22Rv1 (cell line): ENCODE data around the gene TANGO2.
A peak's percentile ranks its signal among the peaks of the same experiment; 100 is the strongest.

Experiments
- H3K27ac ChIP-seq: fragments of 450-650 bp; 2 replicates; pipeline ENCODE4 v1.5.1; 2017
- ZFX ChIP-seq: fragments of 450-650 bp; IDR thresholded peaks from 2 replicates; pipeline ENCODE4 v1.6.1; 2017; ENCODE audit warnings: antibody characterized with exemption, borderline replicate concordance
- TF ChIP-seq, protein P1 (sequence below): fragments of 450-650 bp; IDR thresholded peaks from 2 replicates; pipeline ENCODE4 v1.5.1; 2017; ENCODE audit warnings: mild to moderate bottlenecking

TANGO2 gene

DNA sequence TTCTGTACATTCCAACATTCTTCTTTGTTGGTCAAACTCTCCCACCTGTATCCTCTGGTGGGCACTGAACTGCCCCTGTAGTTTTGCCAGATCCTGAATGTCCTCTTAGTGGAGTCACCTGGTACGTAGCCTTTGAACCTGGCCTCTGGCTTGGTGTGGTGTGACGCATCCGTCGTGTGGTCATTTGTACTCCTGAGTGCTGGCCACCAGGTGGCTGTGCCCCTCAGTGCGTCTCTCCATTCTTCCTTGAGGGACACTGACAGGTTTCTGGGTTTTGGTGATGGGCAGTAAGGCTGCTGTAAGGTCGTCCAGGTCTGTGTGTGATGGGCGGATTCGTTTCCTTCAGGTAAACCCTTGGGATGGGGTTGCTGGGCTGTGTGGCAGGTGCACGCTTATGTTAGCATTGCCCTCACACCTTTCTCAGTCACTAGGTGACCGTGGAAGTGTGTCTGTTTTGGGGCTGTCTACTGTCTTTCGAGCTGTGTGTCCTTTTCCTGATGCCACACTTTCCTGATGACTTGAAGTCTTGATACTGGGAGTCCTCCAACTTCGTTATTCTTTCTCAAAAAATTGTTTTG is 81.4 kb downstream of the TANGO2 start:
- no peak overlapping the region for H3K27ac ChIP-seq
- no peak for TF ChIP-seq ZFX
- TF ChIP-seq, protein P1, sequence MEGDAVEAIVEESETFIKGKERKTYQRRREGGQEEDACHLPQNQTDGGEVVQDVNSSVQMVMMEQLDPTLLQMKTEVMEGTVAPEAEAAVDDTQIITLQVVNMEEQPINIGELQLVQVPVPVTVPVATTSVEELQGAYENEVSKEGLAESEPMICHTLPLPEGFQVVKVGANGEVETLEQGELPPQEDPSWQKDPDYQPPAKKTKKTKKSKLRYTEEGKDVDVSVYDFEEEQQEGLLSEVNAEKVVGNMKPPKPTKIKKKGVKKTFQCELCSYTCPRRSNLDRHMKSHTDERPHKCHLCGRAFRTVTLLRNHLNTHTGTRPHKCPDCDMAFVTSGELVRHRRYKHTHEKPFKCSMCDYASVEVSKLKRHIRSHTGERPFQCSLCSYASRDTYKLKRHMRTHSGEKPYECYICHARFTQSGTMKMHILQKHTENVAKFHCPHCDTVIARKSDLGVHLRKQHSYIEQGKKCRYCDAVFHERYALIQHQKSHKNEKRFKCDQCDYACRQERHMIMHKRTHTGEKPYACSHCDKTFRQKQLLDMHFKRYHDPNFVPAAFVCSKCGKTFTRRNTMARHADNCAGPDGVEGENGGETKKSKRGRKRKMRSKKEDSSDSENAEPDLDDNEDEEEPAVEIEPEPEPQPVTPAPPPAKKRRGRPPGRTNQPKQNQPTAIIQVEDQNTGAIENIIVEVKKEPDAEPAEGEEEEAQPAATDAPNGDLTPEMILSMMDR: 0 out of 2 replicates have a peak, but pooled peaks have one; percentile 7

DNA sequence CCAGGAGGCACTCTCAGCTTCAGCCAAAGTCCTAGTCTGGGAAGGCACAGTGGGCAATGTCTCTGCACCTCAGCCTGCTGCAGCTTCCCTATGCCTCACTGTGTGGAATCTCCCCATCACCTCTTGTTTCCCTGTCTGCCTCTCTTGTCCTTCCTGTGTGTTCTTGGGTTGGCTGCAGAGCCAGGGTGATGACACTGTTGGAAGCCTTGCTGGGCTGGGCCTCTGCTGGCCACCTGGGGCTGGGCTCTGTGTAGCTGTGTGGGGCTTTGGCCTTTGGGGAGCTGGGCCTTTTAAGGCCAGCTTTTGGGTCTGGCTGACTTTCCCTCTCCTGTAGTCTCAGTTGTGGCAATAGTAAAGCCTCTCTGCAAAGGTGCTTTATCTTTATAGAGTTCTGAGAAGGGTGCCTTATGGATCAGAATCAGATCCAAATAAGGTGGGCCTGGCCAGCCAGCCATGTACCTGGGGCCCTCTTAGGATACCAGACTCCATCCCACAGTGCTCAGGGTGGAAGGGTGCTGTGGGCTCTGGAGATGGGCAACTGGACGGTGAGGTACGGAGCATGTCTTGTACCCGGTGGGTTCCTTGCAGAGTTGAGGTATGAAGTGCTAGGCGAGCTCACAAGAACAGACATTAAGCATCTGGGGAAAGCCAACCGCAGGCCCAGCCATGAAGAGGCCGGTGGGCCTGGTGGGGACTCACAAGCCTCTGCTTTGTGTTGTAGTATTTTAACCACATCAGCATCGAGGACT is 84.7 kb downstream of the TANGO2 start:
- no peak overlapping the region for H3K27ac ChIP-seq
- TF ChIP-seq, protein P1: no peak
- no peak for TF ChIP-seq ZFX

DNA sequence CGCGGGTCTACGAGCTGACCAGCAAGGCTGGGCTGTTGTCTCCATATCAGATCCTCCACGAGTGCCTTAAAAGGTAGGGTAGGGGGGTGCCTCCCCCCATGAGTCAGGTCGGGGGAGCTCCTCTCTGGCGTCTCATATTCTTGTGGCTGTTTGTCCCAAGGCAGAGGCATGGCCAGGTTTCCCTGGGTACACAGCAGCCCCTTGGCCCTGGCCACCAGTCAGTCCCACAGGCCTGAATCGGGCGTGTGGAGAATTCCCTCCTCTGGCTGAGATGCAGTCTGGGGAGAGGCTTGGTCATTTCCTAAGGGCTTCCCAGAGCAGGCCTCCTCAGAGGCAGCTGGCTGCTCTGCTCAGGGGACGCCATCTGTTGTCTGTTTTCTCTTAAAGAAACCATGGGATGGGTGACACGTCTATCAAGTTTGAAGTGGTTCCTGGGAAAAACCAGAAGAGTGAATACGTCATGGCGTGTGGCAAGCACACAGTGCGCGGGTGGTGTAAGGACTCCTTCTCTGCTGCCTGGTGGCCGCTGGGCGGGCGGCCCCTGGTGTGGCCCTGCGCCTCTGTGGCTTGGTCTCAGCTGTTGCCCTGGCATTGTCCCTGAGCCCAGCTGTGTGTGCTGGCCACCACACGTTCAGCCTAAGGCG is 85.4 kb downstream of the TANGO2 start:
- TF ChIP-seq ZFX: no peak
- TF ChIP-seq, protein P1: no peak

DNA sequence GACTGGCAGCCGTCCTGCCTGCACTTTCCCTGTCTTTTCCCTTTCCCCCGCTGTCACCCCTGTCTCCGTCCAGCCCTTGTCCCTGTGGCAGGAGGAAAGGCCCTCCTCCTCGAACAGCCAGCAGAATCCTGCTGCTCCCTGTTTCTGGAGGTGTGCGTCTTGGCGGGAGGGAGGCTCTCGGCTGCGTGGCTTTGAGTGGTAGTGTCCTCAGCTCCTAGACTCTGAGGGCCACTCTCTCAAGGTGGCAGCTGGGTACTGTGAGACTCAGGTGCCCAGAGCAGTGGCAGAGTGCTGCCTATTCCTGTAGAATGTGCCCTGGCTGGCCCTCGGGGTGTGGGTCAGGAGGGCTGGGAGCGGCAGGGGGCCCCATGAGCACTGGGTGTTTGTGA is 85.9 kb downstream of the TANGO2 start:
- no peak overlapping the region for H3K27ac ChIP-seq
- no peak for TF ChIP-seq ZFX
- TF ChIP-seq, protein P1: no peak

More for the DNA sequence above, 85.4 kb downstream of the TANGO2 start:
- no peak overlapping the region for H3K27ac ChIP-seq

DNA sequence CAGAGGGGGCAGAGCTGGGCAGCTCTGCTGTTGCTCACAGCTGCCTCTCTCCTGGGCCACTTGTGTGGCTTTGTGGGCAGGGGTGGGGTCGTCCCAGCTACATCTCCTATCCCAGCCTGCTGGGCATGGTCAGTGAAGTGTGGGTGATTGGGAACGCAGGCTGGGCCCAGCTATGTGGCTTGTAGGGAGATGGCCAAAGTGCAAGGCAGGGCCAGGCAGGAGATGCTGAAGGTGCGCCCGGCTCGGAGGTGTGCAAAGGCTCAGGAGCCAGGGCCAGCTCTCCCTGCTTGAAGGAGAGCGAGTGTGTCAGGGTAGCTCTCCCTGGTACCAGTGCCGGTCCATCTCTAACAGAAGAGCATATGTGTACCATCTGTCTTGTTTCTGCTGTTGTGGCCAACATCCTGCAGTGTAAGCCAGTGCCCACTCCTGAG is 86.6 kb downstream of the TANGO2 start:
- H3K27ac ChIP-seq: no peak overlapping the region
- no peak for TF ChIP-seq ZFX
- TF ChIP-seq, protein P1: no peak

DNA sequence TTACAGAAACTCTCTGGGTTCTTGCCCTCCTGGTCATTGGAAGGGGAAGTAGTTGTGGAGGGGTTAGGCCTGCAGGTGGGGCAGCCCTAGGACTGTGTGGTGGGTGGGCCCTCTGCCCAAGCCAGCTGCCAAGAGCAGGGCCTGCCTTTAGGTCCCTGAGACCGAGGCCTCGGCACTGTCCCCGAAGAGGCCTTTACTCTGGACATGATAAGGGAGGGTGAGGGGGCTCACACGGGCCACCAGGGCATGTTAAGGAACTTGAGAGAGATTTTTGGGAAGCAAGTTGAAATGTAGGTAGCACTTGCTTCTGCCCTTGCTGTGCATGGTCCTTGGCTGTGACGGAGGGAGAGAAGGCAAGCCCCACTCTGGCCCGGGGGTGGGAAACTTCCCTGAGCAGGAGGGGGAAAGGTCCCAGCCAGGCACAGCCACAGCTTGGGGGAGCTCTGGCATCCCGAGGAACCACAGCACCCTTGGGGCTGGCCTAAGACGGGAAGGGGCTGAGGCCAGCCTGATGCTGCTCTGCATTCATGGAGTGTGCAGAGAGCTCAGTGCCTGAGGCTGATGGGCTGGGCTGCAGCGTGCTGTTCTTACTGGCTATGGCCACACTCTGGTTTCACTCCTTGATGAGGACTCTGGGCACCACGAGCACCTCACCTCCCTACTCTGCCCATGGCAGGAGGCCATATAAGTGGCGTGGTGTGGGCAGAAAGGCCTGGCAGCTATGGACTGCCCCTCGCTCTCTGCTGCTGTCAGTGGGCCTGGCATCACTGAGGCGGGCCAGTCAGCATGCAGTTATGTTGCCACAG is 87.2 kb downstream of the TANGO2 start:
- no peak overlapping the region for H3K27ac ChIP-seq

More for the DNA sequence above, 87.2 kb downstream of the TANGO2 start:
- TF ChIP-seq ZFX: no peak
- TF ChIP-seq, protein P1: no peak
